H54 (cell line): Measurements from ENCODE around the gene AQR.
"Not testable (repeated sequence)": the region's sequence is repeated elsewhere in the genome, so short reads cannot be mapped to it uniquely, and the experiment has no call there.

Experiments
- DNase-seq: peaks from one replicate; pipeline ENCODE4 v3.0.0; 2011; ENCODE audit warnings: low spot score, mixed read lengths; ENCODE audit not compliant: insufficient read length
- FAIRE-seq: peaks from 3 replicates; lab custom pipeline; 2011; peaks lifted over from hg19 to GRCh38; lab: Jason Lieb, UNC
- POLR2A ChIP-seq: IDR thresholded peaks from 2 replicates; pipeline ENCODE4 v1.6.1; 2011; ENCODE audit warnings: low read depth, mild to moderate bottlenecking, low read length

The AQR gene

DNA sequence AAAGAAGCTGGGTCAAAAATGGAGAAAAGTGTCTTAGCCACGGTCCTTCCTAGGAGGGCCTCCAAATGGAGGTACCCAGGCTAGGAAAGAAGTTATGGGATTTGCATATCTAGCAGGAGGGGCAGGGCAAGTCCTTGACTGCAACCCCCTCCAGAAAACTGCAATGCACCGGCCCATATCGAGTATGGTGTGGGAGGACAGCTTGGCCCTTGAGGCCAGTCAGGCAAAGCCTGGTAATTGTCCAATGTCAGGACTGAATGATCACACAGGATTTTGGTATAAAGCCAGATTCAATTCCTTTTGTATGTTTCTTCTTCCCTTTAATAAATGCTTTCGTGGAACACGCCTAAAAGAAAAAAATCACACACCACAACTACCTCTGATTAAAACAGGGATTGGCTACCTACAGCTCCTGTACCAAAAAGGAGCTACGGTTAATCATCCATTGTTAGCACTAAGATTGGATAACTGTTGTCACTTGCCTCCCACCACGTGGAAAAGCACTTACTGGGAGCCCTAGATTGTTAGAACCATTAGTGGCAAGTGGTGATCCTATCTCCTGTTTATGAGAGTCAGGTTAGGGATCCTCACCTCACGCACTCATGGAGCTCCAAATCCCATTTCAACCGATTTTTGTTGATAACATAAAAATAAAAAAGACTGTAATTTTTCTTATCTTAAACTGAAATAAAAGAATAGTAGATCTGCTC lies 17.4 kb upstream of the AQR start:
- no peak for TF ChIP-seq POLR2A
- no peak for FAIRE-seq
- no peak for DNase-seq

GRCh38 chr15:34986326-34986725 lies 16.8 kb upstream of the AQR start:
- no peak for DNase-seq
- FAIRE-seq: peak; percentile 15
- TF ChIP-seq POLR2A: no peak

GRCh38 chr15:34984889-34985630 lies 15.5 kb upstream of the AQR start:
- DNase-seq: no peak
- no peak for FAIRE-seq
- TF ChIP-seq POLR2A: no peak

DNA sequence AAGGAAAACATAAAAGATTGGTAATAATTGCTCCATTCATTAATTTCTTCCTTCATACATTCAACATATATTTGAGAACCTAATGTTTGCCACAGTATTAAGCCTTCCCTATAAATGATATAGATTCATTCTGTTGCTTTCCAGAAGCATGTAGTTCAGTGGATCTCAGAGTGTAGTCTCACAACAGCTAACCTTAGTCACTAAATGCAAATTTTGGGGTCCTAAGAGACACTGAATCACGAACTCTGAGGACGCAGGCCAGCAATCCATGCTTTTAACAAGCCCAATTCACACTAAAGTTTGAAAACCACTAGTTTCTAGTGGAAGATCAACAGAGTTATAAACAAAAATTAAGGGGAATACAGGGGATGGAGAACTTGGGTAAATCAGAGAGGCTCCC lies 7.2 kb upstream of the AQR start:
- FAIRE-seq (no peak), DNase-seq (no peak)
- no peak for TF ChIP-seq POLR2A

- no peak for DNase-seq
- TF ChIP-seq POLR2A: no peak
- no peak for FAIRE-seq
These were observed 6.5 kb upstream of the AQR start for GRCh38 chr15:34976073-34976472.

- no peak for FAIRE-seq
- no peak for TF ChIP-seq POLR2A
These were observed 4.0 kb upstream of the AQR start for GRCh38 chr15:34973512-34973911.

GRCh38 chr15:34970098-34970643 lies 629 bp upstream of the AQR start:
- not testable (repeated sequence) for FAIRE-seq, DNase-seq

More at GRCh38 chr15:34973512-34973911, 4.0 kb upstream of the AQR start:
- no peak for DNase-seq

DNA sequence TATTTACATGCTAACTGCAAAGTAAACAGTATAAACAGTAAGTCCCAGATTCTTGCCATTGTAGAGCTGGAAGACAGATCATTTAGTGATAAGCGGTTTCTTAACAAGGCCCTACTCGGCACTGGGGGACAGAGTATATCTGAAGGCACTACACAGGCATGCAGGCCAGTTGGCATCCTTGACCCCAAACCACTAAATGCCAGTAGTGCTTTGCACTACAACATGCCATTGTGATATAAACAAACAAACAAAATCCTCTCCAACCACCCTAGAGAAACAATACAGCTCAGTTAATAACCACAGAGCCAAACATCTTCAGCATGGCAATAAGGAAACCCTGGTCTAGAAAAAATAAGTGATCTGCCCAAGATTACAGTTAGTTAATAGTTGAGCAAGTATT lies 5.3 kb downstream of the AQR start:
- DNase-seq (no peak), FAIRE-seq (peak; percentile 6)
- no peak for TF ChIP-seq POLR2A

GRCh38 chr15:34953851-34954250 lies 15.7 kb downstream of the AQR start:
- TF ChIP-seq POLR2A: no peak
- no peak for FAIRE-seq

DNA sequence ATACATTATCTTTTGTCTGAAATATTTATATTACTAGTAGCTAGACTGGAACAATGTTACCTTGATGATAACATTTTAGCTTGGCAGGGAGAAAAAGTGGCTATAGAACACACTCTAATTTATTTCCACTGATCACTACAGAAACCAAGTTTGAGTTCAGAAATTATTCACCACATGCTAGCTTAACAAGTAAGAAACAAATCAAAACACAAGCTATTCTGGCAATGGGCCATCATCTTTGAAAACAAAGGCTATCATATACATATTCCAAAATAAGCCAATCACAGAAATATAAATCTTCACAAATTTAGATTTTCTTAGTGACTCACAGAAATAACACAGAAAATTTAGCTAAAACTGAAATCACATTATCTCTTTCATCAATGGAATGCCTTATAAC lies 17.1 kb downstream of the AQR start:
- no peak for DNase-seq
- no peak for TF ChIP-seq POLR2A
- FAIRE-seq: no peak

More at GRCh38 chr15:34953851-34954250, 15.7 kb downstream of the AQR start:
- no peak for DNase-seq

DNA sequence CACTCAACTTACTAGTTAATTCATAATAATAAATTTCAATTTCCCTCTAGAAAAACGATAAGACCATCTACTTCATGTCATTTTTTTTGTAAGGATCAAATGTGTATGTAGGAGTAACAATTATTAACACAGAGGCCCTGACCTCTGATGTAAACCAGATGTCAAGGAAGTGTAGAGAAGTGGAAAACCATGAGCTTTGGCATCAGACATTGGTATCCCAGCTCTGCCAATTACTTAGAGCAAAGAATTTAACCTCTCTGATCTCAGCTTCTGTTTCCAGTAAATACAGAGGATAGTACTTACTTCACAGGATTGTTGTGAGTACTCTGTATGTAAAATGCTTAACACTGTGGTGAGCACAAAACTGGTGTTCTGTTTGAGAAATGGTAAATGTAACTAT lies 17.5 kb downstream of the AQR start:
- no peak for DNase-seq
- FAIRE-seq: no peak
- no peak for TF ChIP-seq POLR2A

DNA sequence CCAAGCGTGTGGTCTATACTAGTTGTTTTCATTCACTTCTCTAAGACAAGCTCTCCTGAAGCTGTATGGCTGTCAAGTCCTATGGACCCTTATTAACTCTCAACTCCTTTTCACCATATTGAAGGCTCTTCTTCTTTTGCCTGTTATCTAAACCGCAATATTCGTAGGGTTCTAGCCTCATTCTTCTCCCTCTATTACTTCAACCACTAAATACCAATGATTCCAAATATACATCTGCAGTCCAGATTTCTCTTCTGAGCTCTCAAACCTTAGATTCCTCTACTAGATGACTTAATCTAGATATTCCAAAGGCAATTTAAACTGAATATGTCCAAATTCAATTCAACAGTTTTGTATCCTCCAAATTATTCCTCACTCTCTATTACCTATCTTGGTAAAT lies 24.6 kb downstream of the AQR start:
- no peak for FAIRE-seq
- no peak for DNase-seq
- TF ChIP-seq POLR2A: no peak

GRCh38 chr15:34943711-34944110 lies 25.8 kb downstream of the AQR start:
- TF ChIP-seq POLR2A: no peak
- DNase-seq (no peak), FAIRE-seq (no peak)

- not testable (repeated sequence) for FAIRE-seq, DNase-seq
These were observed 26.3 kb downstream of the AQR start for GRCh38 chr15:34943264-34943663.
